Panc1 (cell line): ENCODE measurements around the gene STKLD1. TPM values are rescaled to one million over a fixed set of nuclear protein-coding genes. Genes with fewer than 3 reads are reported as not detected.

Source experiments
- ATAC-seq: fragments of 200-7000 bp; cut with Tn5 transposase; 2 replicates; pipeline ENCODE4 v1.9.1; 2020; ENCODE audit warnings: mild to moderate bottlenecking, moderate library complexity
- BruUV-seq: library from RNA; stranded (reverse); fragments of 400-500 nt; replicated peaks from 2 replicates; lab custom pipeline; 2021; lab: Mats Ljungman, UMichigan
- CTCF ChIA-PET: fragments of 300-600 bp; sonication (Branson Sonifier 250); formaldehyde crosslinking; loops from one replicate; lab custom pipeline; 2022; ENCODE audit warnings: antibody characterized with exemption; lab: Charles Lee
- POLR2A ChIA-PET: fragments of 300-600 bp; sonication (Branson Sonifier 250); formaldehyde crosslinking; loops from one replicate; lab custom pipeline; 2022; ENCODE audit warnings: antibody characterized with exemption; lab: Charles Lee
- DNase-seq: peaks from one replicate; pipeline ENCODE4 v3.0.0-alpha.2; 2010; ENCODE audit warnings: low read depth, low spot score
- H3K27ac ChIP-seq: 2 replicates; pipeline ENCODE4 v1.5.1; 2011; ENCODE audit warnings: mild to moderate bottlenecking, low read length, inconsistent platforms
- H3K27me3 ChIP-seq: fragments of 200-500 bp; sonication (Bioruptor generic); 2 replicates; pipeline ENCODE4 v1.6.0; 2014; ENCODE audit warnings: low read length, inconsistent platforms; ENCODE audit not compliant: control insufficient read depth, insufficient read depth
- H3K36me3 ChIP-seq: fragments of 200-500 bp; sonication (Bioruptor generic); 2 replicates; pipeline ENCODE4 v1.5.1; 2014; ENCODE audit warnings: inconsistent platforms, mild to moderate bottlenecking, low read length, moderate library complexity; ENCODE audit not compliant: control insufficient read depth, insufficient read depth
- H3K4me1 ChIP-seq: 2 replicates; pipeline ENCODE4 v1.5.1; 2011; ENCODE audit warnings: inconsistent platforms, mild to moderate bottlenecking, low read length, moderate library complexity; ENCODE audit not compliant: control insufficient read depth, insufficient read depth
- H3K4me3 ChIP-seq, 2 experiments: 2 replicates each; pipeline ENCODE4 v1.5.1; 2011 to 2012; ENCODE audit warnings: low read depth in 2 of 2, low read length in 2 of 2, mild to moderate bottlenecking in 2 of 2, inconsistent platforms in 1 of 2, moderate library complexity in 1 of 2
- H3K9me3 ChIP-seq: fragments of 200-500 bp; sonication (Bioruptor generic); 2 replicates; pipeline ENCODE4 v1.5.1; 2014; ENCODE audit warnings: low read depth, mild to moderate bottlenecking, inconsistent platforms, low read length, moderate library complexity; ENCODE audit not compliant: control insufficient read depth, insufficient read depth
- POLR2AphosphoS5 ChIP-seq: IDR thresholded peaks from 2 replicates; pipeline ENCODE4 v1.6.1; 2012; ENCODE audit warnings: mild to moderate bottlenecking, low read depth, low read length, moderate library complexity
- SIN3A ChIP-seq: IDR thresholded peaks from 2 replicates; pipeline ENCODE4 v1.6.1; 2012; ENCODE audit warnings: low read depth, mild to moderate bottlenecking, low read length, moderate library complexity, borderline replicate concordance; ENCODE audit not compliant: insufficient read depth
- TCF7L2 ChIP-seq: IDR thresholded peaks from 2 replicates; pipeline ENCODE4 v1.6.1; 2011; ENCODE audit warnings: mild to moderate bottlenecking, low read depth, low read length, inconsistent platforms
- in situ Hi-C: cut with HindIII; loops from 2 replicates; pipeline ENCODE4 v1.10.0; 2016; ENCODE audit warnings: low sequenced_read_pairs, low pct_unique_long_range_greater_than_20kb
- intact Hi-C: fragments of 100-400 bp; cut with micrococcal nuclease; formaldehyde crosslinking; loops from one replicate; pipeline ENCODE4 v1.10.0; 2022; ENCODE audit not compliant: unreplicated experiment
- total RNA-seq: library from RNA; stranded (reverse); gene quantifications from one replicate; pipeline ENCODE4 v1.2.1, GENCODE V29; 2021; ENCODE audit not compliant: unreplicated experiment
- TF ChIP-seq, protein P1 (sequence below): fragments of 450-650 bp; IDR thresholded peaks from 2 replicates; pipeline ENCODE4 v1.5.1; 2017; ENCODE audit warnings: mild to moderate bottlenecking
- TF ChIP-seq, protein P2 (sequence below), 2 experiments: IDR thresholded peaks; 2 replicates each; pipeline ENCODE4 v1.6.1; 2011 to 2012; ENCODE audit warnings: low read depth in 2 of 2, control low read depth in 1 of 2, low read length in 1 of 2, mild to moderate bottlenecking in 1 of 2, moderate library complexity in 1 of 2; ENCODE audit not compliant: insufficient read depth in 1 of 2

The STKLD1 gene
- total RNA-seq, 1 experiment from 2014 or later = 0.74 TPM

DNA sequence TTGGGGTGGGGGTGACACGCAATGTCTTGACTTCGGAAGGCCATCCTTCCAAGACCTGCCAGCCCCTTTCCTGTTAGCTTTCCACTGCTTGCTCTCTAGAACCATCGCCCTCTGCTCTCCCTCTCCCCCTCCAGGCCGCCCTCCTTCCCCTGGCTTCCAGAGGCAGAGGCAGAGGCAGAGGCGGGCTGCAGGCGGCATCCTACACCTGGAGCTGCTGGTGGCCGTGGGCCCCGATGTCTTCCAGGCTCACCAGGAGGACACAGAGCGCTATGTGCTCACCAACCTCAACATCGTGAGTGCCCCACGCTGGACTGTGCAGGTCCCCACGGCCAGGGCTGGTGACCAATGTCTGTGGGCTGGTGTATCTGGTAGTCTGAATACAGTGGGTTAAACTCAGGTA lies 48.0 kb downstream of the STKLD1 start:
- TF ChIP-seq, protein P1, sequence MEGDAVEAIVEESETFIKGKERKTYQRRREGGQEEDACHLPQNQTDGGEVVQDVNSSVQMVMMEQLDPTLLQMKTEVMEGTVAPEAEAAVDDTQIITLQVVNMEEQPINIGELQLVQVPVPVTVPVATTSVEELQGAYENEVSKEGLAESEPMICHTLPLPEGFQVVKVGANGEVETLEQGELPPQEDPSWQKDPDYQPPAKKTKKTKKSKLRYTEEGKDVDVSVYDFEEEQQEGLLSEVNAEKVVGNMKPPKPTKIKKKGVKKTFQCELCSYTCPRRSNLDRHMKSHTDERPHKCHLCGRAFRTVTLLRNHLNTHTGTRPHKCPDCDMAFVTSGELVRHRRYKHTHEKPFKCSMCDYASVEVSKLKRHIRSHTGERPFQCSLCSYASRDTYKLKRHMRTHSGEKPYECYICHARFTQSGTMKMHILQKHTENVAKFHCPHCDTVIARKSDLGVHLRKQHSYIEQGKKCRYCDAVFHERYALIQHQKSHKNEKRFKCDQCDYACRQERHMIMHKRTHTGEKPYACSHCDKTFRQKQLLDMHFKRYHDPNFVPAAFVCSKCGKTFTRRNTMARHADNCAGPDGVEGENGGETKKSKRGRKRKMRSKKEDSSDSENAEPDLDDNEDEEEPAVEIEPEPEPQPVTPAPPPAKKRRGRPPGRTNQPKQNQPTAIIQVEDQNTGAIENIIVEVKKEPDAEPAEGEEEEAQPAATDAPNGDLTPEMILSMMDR = no peak
- no peak for TF ChIP-seq SIN3A
- TF ChIP-seq, protein P2, sequence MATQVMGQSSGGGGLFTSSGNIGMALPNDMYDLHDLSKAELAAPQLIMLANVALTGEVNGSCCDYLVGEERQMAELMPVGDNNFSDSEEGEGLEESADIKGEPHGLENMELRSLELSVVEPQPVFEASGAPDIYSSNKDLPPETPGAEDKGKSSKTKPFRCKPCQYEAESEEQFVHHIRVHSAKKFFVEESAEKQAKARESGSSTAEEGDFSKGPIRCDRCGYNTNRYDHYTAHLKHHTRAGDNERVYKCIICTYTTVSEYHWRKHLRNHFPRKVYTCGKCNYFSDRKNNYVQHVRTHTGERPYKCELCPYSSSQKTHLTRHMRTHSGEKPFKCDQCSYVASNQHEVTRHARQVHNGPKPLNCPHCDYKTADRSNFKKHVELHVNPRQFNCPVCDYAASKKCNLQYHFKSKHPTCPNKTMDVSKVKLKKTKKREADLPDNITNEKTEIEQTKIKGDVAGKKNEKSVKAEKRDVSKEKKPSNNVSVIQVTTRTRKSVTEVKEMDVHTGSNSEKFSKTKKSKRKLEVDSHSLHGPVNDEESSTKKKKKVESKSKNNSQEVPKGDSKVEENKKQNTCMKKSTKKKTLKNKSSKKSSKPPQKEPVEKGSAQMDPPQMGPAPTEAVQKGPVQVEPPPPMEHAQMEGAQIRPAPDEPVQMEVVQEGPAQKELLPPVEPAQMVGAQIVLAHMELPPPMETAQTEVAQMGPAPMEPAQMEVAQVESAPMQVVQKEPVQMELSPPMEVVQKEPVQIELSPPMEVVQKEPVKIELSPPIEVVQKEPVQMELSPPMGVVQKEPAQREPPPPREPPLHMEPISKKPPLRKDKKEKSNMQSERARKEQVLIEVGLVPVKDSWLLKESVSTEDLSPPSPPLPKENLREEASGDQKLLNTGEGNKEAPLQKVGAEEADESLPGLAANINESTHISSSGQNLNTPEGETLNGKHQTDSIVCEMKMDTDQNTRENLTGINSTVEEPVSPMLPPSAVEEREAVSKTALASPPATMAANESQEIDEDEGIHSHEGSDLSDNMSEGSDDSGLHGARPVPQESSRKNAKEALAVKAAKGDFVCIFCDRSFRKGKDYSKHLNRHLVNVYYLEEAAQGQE (IDR thresholded peaks at IDR 0.05; ENCODE audit: insufficient read depth in 1 of 2, low read depth in 2 of 2, low read length in 1 of 2) = no peak
- TF ChIP-seq POLR2AphosphoS5 = no peak
- TF ChIP-seq TCF7L2 = no peak
- Histone ChIP-seq H3K4me1 (peaks cover 6% of the 10 kb centered on the region; the same call in 1 of the 2 replicates), H3K27ac (no peak overlapping the region), H3K36me3 (no peaks in the 10 kb centered on the region), H3K4me3 (no peak overlapping the region), H3K27me3 (no peaks in the 10 kb centered on the region), H3K9me3 (no peaks in the 10 kb centered on the region)
- ChIA-PET POLR2A (no interaction called here), CTCF (no interaction called here)
- intact Hi-C loops (no loop called here), in situ Hi-C loops (no loop called here)
- no peak for ATAC-seq
- DNase-seq = no peak
- no TSS peak for BruUV-seq

- Histone ChIP-seq H3K27me3 (no peaks in the 10 kb centered on the region), H3K27ac (no peak overlapping the region), H3K4me1 (peaks cover 6% of the 10 kb centered on the region; the same call in 1 of the 2 replicates), H3K9me3 (no peaks in the 10 kb centered on the region), H3K4me3 (no peak overlapping the region), H3K36me3 (no peaks in the 10 kb centered on the region)
- intact Hi-C loops = no loop called here
- ChIA-PET POLR2A (no interaction called here), CTCF (interaction anchor here (0.6 kb wide), 1 partner anchor 63 kb away, joined by 5 read pairs; no protein-coding TSS in a partner anchor)
- in situ Hi-C loops = no loop called here
- TF ChIP-seq SIN3A = no peak
- TF ChIP-seq, protein P2 (IDR thresholded peaks at IDR 0.05; ENCODE audit: insufficient read depth in 1 of 2, low read depth in 2 of 2, low read length in 1 of 2) = no peak
- no peak for TF ChIP-seq POLR2AphosphoS5
- BruUV-seq = no TSS peak
- no peak for DNase-seq
- no peak for ATAC-seq
Observed at GRCh38 chr9:133425049-133425632, 49.0 kb downstream of the STKLD1 start.
